ENCODE measurements around the gene OVAAL. TPM values are rescaled to one million over a fixed set of nuclear protein-coding genes. Genes with fewer than 3 reads are reported as not detected.
A peak's percentile ranks its signal among the peaks of the same experiment; 100 is the strongest.

OVAAL gene
- total RNA-seq, 2 donors from 2014 or later: 0.44 to 0.53 TPM

GRCh38 chr1:180563026-180563827 lies 4.5 kb downstream of the OVAAL start:
- DNase-seq: no peak
- intact Hi-C loops (cut with DNase I): no loop called here
- ATAC-seq: peak; percentile 63 to 73

GRCh38 chr1:180565121-180565871 lies 6.5 kb downstream of the OVAAL start:
- no peak for ATAC-seq
- intact Hi-C loops (cut with DNase I): no loop called here

DNA sequence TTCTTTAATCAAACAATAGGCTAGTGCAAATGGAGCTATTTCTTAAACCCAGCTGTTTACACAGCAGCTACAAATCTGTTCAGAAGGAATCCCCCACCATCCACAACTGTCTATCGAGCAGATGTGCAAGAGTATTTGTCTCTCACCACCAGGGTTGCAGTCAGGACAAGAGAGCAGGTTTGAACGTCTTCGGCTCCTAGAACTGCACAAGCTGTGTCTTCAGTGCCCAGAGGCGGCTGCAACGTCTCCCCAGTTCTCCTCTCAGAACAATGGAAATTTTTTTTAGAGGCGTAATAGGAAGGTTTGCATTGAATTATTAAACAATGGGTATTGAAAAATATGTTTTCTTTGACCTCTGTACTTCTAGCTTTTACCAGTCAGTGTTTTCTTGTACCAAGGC lies 7.3 kb downstream of the OVAAL start:
- intact Hi-C loops (cut with DNase I): no loop called here
- no peak for ATAC-seq
- no peak for DNase-seq

More at GRCh38 chr1:180565121-180565871, 6.5 kb downstream of the OVAAL start:
- DNase-seq: no peak

- ATAC-seq: no peak
- intact Hi-C loops (cut with DNase I): no loop called here
- DNase-seq: no peak
These were observed 7.7 kb downstream of the OVAAL start for GRCh38 chr1:180566495-180566894.

GRCh38 chr1:180567654-180568053 lies 8.9 kb downstream of the OVAAL start:
- ATAC-seq (peak in 1 of 2 donors; percentile 41), DNase-seq (no peak)
- intact Hi-C loops (cut with DNase I): no loop called here

DNA sequence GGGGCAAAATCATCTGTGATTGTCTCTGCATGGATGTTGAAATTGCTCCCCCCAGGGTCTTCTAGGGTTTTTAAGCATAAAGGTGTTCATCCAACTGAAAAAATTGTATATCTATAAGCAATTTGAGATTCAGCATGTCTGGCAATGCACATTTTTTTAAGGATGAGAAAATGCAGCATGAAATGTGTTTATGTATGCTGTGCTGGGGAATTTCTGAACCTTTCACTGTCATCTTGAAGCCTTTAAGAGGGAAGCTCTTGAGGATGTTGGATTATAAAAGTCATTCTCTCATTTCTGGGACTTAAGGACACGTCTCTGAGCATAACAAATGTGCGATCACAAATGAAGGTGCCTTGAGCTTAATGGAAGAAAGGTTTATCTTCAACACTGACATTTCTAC lies 9.4 kb downstream of the OVAAL start:
- no peak for DNase-seq
- intact Hi-C loops (cut with DNase I): no loop called here
- ATAC-seq: no peak

GRCh38 chr1:180571060-180571831 lies 12.5 kb downstream of the OVAAL start:
- intact Hi-C loops (cut with DNase I): no loop called here
- ATAC-seq (no peak), DNase-seq (no peak)

- DNase-seq (no peak), ATAC-seq (no peak)
- intact Hi-C loops (cut with DNase I): no loop called here
These were observed 13.3 kb downstream of the OVAAL start for GRCh38 chr1:180571832-180572636.

- no peak for DNase-seq
- intact Hi-C loops (cut with DNase I): no loop called here
- ATAC-seq: no peak
These were observed 14.0 kb downstream of the OVAAL start for GRCh38 chr1:180572760-180573159.

DNA sequence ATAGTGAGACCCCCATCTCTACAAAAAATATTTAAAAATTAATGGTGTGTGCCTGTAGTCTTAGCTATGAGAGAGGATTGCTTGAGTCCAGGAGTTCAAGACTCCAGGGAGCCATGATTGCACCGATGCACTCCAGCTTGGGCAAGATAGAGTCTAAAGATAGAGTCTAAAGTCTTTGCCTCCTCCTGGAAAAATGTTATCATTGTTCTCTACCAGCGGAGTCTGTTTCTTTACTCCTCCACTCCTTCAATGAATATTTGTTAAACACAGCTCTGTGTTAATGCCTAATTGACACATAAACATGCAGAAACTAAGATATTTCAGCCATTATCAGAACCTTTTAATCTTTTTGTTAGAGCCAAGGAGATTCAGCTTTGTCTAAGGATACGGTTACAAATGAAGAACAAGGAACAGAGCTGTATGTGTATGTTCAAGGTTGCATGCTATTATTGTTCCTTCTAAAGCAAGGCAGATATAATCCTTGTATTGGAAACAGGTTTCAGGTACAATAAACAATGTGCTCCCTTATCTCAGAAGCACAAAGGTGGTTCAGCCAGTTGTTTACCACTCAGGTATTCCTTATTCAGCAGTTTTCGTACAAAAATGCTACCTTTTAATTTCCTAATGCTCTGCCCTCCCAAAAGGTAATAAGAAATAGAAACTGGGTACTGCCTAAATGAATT lies 15.4 kb downstream of the OVAAL start:
- DNase-seq (no peak), ATAC-seq (no peak)
- intact Hi-C loops (cut with DNase I): no loop called here

GRCh38 chr1:180577361-180577760 lies 18.6 kb downstream of the OVAAL start:
- ATAC-seq: peak in 1 of 2 donors; percentile 90
- intact Hi-C loops (cut with DNase I): no loop called here
- no peak for DNase-seq

GRCh38 chr1:180579961-180580611 lies 21.3 kb downstream of the OVAAL start:
- ATAC-seq: peak in 1 of 2 donors; percentile 37
- no peak for DNase-seq
- intact Hi-C loops (cut with DNase I): no loop called here

DNA sequence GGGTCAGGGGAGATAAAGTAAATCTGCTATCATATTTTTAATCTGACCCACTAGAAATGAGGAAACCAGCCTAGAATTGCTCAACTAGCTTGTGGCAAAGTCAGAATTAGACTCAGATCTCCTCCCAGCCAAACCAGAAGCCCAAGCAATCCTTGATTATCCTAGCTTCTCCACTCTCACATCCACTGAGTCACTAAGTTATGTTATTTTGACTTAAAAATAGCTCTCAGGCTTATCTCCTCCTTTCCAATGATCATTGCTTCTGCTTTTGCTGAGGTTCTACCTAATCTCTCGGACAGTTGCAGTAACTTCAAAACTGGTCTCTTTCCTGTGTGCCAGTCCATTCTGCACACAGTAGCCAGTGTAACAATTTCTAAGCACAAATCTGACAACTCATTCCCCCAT lies 22.9 kb downstream of the OVAAL start:
- no peak for ATAC-seq
- intact Hi-C loops (cut with DNase I): no loop called here
- no peak for DNase-seq

DNA sequence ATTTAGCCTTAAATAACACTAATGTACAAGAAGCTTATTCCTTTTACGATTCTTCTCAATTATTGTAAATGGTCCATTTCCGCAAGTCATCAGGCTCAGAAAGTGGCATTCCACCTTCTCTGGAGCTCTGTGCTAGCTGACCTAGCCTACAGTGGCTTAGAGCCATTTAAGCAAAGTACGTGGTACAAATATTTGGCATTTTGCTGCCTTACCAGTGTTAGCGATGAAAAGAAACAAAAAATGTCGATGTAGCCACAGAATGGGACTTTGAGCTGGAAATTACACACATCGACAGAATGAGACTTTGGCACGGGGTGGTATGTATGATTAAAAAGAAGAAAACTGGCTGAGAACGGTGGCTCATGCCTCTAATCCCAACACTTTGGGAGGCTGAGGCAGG lies 26.1 kb downstream of the OVAAL start:
- ATAC-seq (no peak), DNase-seq (no peak)
- intact Hi-C loops (cut with DNase I): no loop called here

DNA sequence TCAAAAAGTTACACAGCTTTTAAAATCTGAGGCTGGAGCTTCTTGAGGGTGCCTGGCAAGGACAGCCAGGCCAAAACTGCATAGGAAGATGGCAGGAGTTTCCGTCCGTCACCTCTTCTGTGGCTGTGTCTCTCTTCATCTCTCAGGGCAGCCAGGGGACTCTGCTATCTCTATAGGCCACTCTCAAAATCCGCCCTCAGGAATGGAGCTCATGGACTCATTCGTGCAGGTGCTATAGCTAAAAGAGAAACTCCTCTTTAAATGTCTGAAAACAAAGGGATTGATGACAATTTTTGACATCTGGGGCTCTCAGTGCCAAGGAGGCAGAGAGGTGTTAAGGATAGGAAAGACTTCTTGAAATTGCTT lies 27.2 kb downstream of the OVAAL start:
- intact Hi-C loops (cut with DNase I): no loop called here
- no peak for ATAC-seq
- no peak for DNase-seq

DNA sequence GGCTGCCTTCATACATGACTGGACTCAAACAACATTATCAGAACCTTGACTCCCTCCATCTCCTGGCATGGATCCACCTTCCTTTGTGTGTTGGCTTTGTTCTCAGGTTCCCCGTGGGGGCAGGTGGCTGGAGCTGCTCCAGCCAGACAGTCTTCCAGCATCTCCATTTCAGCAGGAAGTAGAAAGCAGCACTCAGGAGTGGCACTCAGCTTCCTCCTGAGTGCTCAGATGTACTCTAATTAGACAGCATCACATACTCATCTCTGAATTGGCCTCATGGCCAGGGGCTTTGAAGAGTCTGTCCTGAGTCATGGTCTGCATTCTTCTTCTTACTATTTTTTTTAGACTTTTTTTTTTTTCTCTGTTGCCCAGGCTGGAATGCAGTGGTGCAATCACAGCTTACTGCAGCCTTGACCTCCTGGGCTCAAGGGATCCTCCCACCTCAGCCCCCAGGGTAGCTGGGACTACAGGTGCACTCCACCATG lies 27.9 kb downstream of the OVAAL start:
- DNase-seq (no peak), ATAC-seq (peak in 1 of 2 donors; percentile 79)
- intact Hi-C loops (cut with DNase I): no loop called here

GRCh38 chr1:180588121-180588520 lies 29.4 kb downstream of the OVAAL start:
- intact Hi-C loops (cut with DNase I): no loop called here
- no peak for ATAC-seq
- no peak for DNase-seq

DNA sequence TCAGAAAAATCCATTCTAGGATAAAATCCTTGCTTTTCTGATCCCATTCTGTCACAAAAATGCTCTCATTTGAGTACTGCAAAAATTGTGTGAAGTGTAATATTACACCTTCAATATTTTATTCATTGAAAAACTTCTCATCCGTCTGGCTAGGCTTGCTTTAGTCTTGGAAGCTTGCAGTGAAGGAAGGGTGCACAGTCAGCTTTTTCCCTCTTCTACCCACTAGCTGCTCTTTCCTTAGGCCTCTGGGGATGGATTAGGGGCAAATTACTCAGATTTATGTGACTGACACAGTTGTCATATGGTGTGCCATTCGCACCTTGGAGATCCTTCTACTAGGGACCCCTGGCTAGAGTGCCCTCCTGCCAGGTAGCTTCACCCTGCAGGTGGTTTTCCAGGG lies 32.1 kb downstream of the OVAAL start:
- no peak for ATAC-seq
- intact Hi-C loops (cut with DNase I): no loop called here

More for the DNA sequence above, 32.1 kb downstream of the OVAAL start:
- DNase-seq: no peak

All from left cardiac atrium (tissue), 4 donors.